Activated CD8-positive, alpha-beta memory T cell treated with anti-CD3 and anti-CD28 coated beads, Interleukin-2, amount 50 U/mL, for 1 hour (primary cell): ENCODE data around the gene PROM2.

Source experiments
- DNase-seq: peaks from one replicate; pipeline ENCODE4 v3.0.0-alpha.2; 2020; ENCODE audit errors: extremely low read depth

PROM2 gene

DNA sequence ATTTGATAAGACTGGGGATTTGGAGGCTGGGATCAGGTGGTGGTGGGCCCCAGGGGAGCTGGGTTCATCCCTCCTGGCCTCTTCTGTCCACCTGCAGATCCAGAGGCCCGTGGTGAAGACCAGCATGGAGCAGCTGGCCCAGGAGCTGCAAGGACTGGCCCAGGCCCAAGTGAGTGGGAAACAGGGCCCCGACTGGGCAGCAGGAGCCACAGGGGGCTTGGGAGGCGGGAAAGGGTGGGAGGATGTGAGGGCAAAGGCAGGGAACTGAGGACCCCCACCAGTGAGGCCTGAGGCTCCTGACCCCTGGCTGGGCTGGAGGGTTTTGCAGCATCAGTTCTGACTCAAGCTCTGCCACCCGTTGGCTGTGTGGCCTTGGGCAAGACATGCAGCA lies 11.3 kb downstream of the PROM2 start:
- DNase-seq, result no peak

DNA sequence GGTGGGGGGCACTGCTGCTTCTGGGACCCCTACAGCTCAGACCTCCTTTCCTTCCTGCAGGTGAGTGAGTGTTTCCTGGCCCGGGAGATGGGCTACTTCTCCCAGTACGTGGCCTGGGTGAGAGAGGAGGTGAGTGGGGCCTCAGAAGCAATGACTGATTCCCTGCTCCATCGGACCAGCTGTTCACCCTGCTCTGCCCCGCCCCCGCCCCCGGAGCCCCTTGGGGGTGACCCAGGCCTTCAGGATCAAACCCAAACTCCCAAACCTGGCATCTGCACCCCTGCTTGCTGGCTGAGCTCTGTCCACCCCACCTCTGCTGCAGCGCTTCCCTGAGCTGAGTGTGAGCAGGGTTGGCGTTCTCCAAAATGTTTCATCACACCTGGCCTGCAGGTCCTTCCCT lies 13.1 kb downstream of the PROM2 start:
- DNase-seq, result no peak

DNA sequence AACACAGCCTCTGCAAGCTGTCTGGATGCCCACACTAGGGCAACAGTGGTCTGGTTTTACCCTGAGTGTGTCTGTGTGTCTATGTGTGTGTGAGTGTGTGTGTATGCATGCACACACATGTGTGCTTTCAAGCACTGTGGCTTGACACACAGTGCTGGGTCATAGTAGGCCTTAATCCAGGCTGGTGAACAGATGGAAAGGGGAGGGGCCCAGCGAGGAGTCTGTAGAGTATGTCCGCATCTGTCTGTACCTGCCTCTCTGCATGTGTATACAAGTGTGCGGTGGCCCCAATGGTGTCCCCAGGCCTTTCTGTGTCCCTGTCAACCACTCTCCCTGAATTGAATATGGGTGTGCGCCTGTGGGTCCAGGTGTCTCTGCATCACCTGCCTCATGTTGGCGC lies 13.6 kb downstream of the PROM2 start:
- DNase-seq, result no peak

DNA sequence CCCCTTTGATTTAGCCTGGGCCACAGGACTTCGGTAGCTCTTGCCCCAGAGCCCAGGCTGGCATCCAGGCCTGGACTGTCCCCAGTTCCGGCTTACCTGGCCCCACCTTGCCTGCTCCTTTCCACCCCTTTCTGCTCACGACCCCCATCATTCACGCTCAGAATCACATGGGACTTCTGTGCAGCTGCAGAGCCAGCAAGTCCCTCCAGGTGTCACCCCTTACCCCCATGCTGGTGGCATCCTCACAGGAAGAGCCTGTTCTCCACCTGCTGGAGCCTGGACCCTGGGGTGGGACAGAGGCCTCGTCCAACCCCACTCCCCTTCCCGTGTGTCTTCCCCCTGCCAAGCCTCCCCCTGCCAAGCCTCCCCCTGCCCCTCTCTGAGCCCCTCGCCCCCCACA lies 15.0 kb downstream of the PROM2 start:
- DNase-seq, result no peak

DNA sequence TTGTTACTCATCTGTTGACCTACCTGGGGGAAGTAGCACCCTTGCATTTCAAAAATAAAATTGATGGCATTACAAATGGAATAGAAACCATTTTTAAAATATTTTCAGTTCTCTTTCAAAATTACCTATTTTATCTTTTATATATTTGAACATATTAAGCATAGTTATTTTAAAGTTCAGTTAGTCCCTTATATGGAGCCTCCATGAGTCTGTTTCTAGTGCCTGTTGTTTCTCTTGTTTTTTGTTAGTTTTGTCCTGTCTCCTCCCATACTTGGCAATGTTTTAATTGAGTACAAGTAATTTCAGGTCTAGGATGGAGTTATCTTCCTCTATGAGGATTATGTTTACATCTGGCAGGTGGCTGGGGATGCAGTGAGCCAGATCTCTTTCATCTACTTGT lies 17.0 kb downstream of the PROM2 start:
- no peak for DNase-seq

DNA sequence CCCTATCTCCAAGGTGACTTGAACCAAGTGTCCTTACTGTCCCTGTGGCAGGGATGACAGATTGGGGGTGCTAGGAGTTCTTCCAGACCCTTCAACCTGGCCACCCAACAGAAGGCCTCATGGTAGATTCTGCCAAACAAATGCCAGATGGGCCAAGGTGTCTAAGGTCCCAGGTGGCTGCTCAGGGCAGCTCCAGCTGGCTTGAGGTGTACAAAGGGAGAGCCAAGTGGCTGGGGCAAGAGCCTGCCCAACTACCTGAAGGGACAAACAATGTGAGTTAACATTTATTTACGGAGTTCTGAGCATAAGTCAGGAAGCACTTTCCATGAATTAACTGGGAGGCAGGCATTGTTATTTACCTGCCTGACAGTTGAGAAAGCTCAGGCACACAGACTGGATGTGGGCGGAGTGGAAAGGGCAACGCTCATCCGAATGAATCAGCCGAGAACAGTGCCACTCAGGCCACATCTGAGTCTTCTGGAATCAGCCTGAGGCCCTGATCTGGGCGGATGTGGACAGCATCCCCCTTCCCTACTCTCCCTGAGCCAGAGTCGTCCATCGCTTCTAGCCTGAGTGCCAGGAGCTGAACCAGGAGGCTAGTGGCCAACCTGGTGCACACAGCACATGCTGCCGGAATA lies 18.5 kb downstream of the PROM2 start:
- DNase-seq, result no peak

DNA sequence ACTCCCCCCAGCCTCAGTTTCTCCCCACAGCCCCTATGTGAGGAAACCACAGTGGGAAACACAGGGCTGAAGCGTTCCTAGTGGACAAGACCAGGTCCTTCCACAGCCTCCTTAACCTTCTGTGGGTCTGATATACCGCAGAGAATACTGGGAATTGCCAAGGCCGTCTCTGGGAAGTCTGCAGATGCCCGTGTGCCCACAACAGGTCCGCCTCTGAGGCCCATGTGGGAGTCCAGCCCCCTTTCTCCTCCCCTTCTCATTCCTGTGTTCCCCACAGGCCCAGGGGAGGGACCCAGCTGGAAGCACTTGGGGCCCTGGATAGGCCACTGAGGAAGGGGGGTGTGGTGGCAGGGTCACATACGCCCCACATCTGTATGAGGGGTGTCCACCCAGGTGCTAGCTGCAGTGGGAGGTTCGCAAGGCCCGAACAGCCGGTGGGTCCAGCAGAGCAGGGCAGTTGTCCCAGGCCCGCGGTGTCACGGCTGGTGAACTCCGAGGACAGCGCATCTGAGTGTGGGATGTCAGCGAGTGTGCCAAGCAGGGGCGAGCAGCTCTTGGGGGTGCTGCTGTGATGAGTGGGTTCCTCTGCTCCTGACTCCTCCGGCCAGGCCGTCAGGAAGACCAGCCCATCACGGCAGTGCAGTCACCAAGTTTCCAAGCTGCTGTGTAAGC lies 20.5 kb downstream of the PROM2 start:
- DNase-seq, result no peak

DNA sequence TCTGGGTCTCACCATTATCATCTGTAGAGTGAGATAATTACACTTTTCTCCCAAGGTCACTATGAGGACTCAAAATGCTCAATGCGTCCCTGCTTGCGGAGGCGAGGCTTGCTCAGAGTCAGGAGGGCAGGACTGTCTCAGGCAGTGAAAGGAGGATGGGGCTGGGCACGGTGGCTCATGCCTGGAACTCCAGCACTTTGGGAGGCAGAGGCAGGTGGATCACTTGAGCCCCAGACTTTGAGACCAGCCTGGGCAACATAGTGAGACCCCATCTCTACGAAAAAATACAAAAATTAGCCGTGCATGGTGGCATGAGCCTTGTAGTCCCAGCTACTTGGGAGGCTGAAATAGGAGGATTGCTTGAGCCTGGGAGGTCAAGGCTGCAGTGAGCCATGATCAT lies 21.1 kb downstream of the PROM2 start:
- no peak for DNase-seq

DNA sequence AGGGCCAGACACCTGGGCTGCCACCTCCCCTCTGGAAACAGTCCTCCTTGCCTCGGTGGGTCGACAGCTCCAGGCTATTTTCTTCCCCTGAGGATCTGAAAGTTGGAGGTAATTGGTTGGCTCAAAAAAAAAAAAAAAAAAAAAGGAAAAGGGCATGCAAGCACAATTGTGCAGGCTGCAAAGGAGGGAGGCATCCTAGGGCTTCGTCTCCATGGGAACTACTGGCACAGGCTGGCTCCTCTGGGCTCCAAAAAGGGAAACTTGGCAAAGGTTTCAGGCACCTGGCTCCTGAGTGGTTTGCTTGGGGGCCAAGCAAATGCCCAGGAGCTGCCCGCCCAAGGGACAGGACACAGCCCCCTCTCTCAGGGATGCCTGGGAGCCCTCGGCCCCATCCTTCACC lies 21.8 kb downstream of the PROM2 start:
- no peak for DNase-seq

DNA sequence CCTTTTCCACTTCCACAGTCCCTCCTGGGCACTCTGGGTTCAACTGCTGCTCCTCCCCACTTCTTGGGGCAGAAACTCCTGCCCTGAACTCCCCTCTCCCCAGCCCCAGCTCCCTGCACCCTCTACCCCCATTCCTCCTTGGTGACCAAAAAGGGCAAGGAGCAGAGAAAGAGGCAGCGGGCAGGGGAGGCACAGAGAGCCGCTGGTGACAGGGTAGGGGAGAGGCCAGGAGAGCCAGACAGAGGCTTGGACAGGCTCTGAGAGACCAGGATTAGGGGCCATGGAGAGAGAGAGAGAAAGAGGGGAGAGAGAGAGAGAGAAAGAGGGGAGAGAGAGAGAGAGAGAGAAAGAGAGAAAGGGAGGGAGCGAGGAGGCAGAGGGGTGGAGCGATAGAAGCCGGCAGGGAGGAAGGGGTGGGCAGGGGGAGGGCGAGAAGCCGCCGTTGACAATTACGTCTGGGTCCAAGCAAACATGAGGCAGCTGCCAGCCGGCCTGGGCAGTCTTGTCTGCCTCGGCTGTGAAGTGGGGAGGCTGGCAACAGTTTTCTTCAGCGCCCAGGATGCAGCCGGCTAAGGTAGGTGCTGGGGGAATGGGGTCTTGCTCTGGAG lies 22.7 kb downstream of the PROM2 start, which contains the start of gene KCNIP3:
Gene KCNIP3, plus strand, starts transcription at position 468 of the 608 bp plus-strand sequence. Its CDS starts 92 bp downstream, at position 560.
- no peak for DNase-seq

DNA sequence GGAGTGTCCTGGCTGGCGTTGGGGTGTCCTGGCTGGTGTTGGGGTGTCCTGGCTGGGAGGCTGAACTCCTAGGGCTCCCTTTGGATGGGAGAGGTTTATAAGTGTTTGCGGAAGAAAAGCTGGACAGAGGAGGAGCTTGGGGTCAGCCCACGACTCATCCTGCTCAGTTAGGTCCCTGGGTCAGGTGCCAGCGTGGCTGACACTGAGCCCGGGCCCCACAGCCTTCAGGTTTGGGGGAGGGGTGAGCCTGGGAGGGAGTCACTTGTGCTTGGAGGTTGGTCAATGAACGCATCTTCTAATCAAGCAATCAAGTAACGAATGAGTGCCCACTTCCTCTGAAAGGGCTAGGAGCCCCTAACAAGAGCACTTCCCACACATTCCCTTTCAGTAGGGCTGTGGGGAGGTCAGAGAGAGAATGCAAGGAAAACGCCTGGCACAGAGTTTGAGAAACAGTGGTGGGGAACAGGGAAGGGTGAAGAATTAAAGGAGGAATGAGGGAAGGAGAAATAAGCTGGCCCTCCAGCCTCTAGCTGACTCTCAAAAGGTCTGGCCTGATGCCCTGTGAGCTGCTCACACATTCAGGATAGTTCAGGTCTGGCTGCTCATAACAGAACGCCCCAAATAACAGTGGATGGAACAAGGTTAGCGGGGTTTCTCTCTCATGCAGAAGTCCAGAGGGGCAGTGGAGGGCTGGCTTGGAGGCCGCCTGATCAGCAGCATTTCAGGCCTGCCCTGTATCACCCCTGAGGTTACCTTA lies 23.6 kb downstream of the PROM2 start:
- DNase-seq, result no peak

DNA sequence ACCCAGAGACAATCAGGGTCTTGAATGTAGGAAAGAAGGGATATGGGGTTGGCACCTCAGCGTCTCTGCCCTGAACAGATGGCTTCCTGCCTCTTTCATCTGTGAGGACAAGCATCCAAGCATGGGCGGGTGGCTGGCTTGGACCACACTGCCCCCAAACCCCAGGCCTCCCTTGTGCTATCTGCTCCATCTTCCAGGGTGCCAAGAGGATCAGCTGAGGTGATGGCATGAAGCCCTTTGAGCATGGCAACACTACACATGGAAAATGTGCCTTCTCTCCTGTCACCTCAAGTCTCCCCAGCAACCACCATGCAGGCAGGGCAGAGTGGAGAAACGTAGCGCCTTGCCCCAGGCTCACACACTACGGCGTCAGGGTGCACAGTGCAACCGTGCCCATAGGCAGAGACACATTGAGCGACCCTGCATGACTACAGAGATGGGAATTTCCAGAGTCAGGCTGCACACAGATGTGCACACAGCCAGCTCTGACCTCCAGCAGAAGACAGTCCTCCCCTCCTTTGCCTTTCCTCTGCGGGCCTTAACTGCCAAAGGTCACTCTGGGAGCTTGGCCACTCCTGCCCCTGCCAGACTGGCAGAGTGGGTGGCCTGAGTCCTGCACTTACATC lies 24.4 kb downstream of the PROM2 start:
- no peak for DNase-seq

DNA sequence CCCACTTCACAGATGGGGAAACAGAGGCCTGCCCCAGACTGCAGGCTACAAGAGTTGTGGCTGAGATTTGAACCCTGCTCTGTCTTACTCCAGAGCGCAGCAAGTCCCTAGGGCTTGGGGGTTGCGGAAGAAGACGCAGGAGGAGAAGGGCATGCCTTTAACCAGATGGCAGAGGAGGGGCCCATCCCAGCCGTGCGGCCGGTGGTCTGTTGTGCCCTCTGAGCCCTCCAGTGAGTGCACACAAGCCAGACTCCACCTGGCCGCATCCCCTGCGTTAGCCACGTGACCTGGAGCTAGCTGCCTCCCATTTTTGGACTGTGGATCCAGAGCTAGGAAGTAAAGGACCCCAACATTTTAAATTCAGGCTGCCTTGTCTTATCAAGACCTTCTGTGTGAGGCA lies 25.7 kb downstream of the PROM2 start:
- DNase-seq, result no peak

DNA sequence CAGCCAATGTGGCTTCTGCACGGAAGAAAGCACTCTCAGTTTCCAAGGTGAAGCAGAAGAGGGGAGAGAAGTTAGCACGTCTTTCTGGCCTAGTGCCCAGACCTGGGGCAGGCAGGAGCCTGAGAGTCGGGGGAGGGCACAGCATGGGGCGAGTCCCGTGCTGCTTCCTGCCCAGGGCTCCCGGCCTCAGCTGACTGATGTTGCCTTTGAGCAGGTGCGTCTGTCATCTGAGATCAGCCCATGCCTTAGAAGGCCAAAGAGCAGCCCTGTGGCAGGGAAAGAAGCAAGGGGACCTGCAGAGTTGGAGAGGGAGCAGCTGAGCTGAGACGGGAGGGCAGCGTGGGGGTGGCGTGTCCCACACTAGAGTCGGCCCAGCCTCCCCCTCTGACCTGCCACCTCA lies 26.2 kb downstream of the PROM2 start:
- DNase-seq, result no peak

DNA sequence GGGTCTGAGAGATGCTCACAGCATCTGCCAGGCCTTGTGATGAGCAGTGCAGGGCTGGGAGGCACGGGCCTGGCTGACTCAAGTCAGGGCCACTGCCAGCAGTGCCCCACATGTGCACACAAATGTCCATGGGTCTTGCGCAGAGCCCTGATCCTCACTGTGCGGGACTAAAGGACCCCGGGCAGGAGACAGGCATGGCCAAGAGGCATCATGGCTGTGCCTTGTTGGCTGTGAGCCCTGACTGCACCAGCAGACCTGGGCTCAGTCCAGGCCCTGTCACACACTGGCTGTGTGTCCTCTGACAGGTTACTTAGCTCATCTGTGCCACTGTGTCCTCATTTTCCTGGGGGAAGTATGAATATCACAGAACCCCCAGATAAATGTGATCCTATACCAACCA lies 26.9 kb downstream of the PROM2 start:
- DNase-seq, result no peak

DNA sequence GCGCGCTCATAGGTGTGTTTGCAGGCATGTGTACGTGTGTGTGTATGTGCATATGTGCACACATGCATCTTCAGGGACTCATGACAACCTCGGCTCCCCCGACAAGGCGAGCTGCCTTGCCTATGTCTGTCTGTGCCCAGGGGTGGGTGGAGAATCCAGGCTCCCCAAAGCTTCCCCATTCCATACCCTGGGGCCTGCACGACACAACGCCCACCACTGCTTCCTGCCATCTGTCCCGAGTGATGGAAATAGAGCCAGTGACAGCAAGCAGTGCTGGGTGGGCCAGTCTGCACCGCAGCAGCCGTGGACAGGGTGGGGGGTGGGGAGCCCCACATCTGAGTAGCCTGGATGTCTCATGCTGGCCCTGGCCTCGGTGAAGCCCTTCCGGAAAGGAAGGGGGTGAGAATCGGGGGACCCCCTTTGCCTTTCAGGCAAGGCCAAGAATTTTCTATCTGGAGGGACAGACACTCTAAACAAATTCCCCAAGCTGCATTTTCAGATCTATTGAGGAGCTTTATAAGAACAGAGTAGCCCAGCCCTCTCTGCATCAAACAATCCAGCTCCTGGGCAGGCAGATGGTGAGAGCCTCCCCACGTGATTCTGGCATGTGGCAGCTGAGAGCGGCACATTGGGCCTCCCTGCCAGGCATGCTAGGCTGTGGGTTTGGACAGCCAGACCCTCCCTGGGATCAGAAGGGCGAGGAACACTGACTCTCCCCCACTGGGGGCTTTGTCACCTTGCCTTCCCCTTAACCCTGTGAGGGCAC lies 27.8 kb downstream of the PROM2 start:
- no peak for DNase-seq

DNA sequence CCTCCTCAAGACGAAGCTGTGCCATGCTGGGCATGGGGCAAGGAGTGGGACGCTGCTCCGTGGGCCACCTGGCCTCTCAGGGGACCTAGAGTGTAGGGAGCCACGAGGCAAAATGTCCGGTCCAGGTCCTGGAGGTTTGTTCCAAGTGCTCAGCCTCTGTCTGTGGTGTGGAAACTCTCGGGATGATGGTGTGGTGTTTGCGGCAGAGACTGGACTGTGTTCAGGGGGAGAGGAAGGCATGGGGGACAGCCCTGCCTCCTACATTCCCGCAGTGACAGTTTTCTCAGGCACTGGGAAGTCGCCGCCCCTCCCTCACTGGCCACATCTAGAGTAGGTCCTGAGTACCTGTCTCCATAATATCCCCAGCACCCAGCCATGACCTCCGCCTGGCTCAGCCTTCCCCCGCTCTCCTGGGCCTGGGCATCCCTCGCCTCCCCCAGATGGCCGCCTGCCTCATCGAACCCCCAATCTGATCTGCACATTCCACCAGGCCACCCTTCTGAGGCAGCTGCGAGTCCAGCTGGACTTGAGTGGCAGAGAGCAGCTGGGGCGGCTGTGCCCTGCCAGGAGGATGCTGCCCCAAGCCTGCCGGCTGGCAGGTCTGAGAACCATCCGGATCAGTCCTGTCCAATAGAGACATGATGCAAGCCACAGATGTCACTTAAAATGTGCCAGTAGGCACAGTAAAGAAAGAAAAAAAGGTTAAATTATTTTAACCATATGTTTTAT lies 29.1 kb downstream of the PROM2 start:
- DNase-seq, result no peak

DNA sequence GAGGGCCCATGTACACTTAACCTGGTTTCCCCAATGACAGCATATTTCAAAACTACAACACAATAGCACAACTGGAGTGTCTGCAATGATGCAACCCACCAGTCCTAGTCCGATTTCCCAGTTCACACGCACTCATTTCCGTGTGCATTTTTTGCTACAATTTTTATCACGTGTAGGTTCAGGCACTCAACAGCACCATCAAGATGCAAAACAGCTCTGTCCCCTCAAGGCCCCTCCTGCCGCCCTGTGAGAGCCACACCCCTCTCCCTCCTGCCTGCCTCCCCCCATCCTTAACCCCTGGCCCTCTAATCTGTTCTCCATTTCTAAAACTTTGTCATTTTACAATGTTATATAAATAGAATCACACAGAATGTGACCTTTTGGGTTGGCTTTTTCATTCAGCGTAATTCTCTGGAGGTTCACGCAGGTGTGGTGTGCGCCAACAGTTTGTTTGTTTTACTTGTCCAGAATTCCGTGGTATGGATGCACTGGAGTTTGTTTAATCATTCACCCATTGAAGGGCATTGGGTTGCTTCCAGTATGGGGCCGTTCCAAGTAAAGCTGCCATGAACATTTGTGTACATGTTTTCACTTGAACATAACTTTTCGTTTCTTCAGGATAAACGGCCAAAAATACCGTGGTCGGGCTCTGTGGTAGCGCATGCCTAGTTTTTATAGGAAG lies 31.3 kb downstream of the PROM2 start:
- no peak for DNase-seq

DNA sequence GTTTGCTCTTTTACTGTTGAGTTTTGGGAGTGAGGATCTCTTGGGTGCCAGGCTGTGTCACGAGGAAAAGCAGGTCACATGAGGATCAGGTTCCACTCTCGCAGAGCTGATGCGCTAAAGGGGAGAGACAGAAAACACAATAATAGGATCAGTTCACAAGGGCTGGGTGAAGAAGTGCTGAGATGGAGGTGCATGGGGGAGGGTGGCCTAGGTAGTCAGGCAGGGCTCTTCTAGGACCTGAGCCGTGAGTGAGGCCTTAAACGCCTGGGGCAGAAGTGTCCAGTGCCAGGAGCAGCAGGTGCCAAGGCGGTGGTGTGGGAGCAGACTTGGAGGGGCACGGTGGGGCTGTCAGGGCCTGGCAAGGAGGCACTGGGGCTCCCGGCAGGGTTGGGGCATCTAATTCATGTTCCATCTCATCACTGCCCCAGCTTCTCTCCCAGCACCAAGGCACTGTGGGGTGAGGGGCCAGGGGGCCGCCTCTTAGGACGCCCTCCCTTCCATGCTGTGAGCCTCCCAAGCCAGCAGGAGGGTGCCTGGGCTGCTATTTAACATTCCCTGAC lies 32.2 kb downstream of the PROM2 start:
- DNase-seq, result no peak

DNA sequence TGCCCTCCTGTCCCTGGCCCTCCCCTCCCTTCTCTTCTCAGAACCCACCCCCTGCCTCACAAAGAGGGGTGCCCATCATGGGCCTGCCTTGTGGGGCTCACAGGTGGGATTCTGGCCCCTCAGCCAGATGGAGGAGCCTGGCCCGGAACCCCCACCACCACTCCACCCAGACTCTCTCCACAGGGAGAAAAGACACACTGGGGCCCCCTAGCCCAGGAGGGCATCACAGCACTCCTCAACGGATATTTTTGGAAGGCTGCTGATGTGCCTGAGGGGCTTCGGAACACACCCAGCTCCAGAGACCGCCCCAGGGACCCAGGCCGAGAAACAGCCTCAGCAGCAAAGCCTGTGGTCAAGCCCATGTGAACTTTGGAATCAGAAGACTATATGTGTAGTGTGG lies 32.8 kb downstream of the PROM2 start:
- DNase-seq, result no peak
